Measurements from ENCODE around the gene COG4.

COG4 gene

GRCh38 chr16:70430667-70431536 lies 92.5 kb downstream of the COG4 start:
- Histone ChIP-seq H3K79me2 (ENCODE audit: low read length) (peaks cover 43% of the 10 kb centered on the region), H4K20me1 (ENCODE audit: insufficient read depth, low read length) (no peaks in the 10 kb centered on the region), H3K9me2 (replicated peaks; ENCODE audit: insufficient read depth, low read length) (no peaks in the 10 kb centered on the region), H3K27ac (ENCODE audit: low read length) (peak overlapping the region; percentile 95), H3K36me3 (replicated peaks; ENCODE audit: insufficient read depth, low read length) (no peaks in the 10 kb centered on the region), H3K27me3 (replicated peaks; ENCODE audit: insufficient read depth, low read length) (no peaks in the 10 kb centered on the region), H3K4me2 (ENCODE audit: low read depth, low read length) (peak overlapping the region; percentile 76), H3K4me3 (ENCODE audit: low read length) (peak overlapping the region; percentile 38; the same call in 1 of the 2 replicates), H3K9ac (ENCODE audit: low read length) (peak overlapping the region; percentile 59), H2AFZ (ENCODE audit: low read length) (peak overlapping the region; percentile 27; the same call in 1 of the 2 replicates), H3K4me1 (ENCODE audit: low read length) (peaks cover 64% of the 10 kb centered on the region), H3F3A (ENCODE audit: insufficient read depth, low read length) (peaks cover 41% of the 10 kb centered on the region), H3K9me3 (replicated peaks; ENCODE audit: insufficient read depth, low read length) (no peaks in the 10 kb centered on the region)
- DNase-seq, result peak; percentile 62
- no peak for TF ChIP-seq CTCF (IDR thresholded peaks at IDR 0.05; ENCODE audit: low read length)
- TF ChIP-seq EZH2 (optimal IDR thresholded peaks at IDR 0.05; ENCODE audit: low read depth, low read length), result no peak
- no peak for TF ChIP-seq EZH2phosphoT487 (IDR thresholded peaks at IDR 0.05; ENCODE audit: low read length)
